Measurements from ENCODE around the gene CSK.
A peak's percentile ranks its signal among the peaks of the same experiment; 100 is the strongest.

The CSK gene

DNA sequence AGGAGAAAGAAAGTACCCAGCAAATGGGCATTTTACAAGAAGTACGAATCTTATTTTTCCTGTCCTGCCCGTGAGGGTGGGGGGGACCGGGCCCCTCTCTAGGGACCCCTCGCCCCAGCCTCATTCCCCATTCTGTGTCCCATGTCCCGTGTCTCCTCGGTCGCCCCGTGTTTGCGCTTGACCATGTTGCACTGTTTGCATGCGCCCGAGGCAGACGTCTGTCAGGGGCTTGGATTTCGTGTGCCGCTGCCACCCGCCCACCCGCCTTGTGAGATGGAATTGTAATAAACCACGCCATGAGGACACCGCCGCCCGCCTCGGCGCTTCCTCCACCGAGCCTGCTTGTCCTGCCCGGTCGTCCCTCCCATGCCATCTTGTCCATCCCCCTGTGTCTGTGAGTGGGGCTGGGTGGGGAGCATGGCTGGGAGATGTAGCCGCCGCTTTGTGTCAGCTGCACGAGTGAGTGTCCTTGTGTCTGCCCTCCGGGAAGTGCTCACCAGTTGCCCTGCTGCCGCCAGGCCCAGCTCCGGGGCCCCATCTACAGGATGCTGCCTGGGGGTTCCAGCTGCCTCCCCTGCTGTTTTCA lies 21.1 kb downstream of the CSK start:
- DNase-seq, result no peak

DNA sequence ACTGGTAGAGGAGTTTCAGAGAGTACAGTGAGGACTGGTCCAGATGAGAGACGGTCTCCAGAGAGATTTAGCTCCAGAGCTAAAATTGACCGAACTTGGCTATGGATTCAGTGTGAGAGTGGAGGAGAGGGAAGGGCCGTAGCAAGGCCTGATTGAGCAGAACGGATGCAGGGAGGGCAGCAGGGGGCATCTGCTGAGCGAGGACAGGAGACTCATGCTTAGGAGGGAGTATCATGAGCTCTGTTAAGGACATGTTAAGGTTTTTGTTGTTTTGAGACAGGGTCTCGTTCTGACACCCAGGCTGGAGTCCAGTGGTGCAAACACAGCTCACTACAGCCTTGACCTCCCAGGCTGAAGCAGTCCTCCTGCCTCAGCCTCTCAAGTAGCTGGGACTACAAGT lies 23.1 kb downstream of the CSK start:
- DNase-seq, result no peak

- DNase-seq, result no peak
These were observed 25.4 kb downstream of the CSK start for GRCh38 chr15:74807282-74807681.

- peak; percentile 30 for DNase-seq
These were observed 26.4 kb downstream of the CSK start for GRCh38 chr15:74808078-74808839.

GRCh38 chr15:74808840-74809229 lies 27.0 kb downstream of the CSK start:
- no peak for DNase-seq

DNA sequence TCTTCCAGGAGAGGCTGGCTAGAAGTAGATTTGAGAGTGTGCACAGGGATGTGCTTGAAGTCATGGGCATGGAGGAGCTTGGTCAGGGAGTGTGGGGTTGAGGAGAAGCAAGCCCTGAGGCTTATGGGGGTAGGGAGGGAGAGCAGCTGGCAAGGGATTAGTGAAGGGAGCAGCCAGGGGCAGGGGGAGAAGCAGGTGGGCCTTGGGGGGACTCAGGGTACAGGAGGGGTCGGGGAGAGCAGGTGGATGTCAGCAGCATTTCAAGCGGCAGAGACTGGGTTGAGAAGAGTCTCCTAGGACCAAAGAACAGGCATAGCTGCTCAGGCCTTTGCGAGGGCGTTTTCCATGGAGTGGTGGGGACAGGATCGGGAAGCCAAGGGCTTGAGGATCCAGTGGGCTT lies 27.4 kb downstream of the CSK start:
- no peak for DNase-seq

DNA sequence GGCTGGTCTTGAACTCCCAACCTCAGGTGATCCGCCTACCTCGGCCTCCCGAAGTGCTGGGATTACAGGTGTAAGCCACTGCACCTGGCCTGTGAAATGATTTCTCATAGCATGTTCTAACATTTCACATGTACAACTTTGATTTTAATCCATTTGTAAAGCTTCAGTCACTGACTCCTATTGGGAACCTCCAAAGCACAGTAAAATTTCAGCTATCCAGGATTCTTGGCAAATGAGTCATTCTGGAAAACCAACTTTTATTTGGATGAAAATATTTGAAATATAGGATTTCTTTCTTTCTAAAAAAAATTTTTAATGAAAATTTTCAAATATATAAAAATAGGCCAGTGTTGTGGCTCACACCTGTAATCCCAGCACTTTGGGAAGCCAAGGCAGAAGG lies 28.1 kb downstream of the CSK start:
- no peak for DNase-seq

GRCh38 chr15:74812533-74812932 lies 30.7 kb downstream of the CSK start, which contains the start of gene LMAN1L:
LMAN1L (plus strand) TSS chr15:74812835; CDS start chr15:74812855, 20 bp downstream.
- DNase-seq, result no peak

- no peak for DNase-seq
These were observed 33.4 kb downstream of the CSK start for GRCh38 chr15:74815121-74815934.

DNA sequence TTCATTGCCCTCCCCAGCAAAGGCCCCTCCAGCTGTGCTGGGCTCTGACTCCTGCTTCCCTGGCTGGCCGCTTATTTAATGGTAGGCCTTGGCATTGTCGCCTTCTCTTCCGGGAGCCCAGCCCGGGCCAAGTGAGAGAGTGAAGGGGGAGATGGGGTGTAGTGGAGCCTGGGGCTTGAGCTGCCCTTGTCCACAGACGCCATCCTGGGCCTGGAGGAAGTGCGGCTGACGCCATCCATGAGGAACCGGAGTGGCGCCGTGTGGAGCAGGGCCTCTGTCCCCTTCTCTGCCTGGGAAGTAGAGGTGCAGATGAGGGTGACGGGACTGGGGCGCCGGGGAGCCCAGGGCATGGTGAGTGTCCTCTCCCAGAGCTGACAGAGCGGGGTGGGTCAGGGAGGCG lies 34.1 kb downstream of the CSK start:
- DNase-seq, result no peak

GRCh38 chr15:74816624-74817369 lies 34.9 kb downstream of the CSK start:
- DNase-seq, result no peak

DNA sequence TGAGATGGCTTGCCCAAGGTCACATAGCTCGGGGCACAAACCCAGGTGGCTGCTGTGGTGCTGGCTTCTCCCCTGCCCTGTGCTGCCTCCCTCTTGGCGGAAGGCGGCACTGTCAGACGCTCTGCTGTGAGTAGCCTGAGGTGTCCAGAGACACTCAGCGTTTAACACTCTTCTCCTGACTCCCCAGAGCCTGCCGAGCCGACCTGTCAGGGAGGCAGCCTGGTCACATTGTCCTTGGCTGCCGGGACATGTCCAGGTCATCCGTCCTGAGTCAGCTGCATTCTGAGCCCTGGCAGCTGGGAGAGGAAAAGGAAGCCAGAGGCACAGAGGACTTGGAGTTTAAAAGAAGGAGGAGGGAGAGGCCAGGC lies 35.5 kb downstream of the CSK start:
- DNase-seq, result peak; percentile 20

- no peak for DNase-seq
These were observed 38.2 kb downstream of the CSK start for GRCh38 chr15:74820056-74820455.

DNA sequence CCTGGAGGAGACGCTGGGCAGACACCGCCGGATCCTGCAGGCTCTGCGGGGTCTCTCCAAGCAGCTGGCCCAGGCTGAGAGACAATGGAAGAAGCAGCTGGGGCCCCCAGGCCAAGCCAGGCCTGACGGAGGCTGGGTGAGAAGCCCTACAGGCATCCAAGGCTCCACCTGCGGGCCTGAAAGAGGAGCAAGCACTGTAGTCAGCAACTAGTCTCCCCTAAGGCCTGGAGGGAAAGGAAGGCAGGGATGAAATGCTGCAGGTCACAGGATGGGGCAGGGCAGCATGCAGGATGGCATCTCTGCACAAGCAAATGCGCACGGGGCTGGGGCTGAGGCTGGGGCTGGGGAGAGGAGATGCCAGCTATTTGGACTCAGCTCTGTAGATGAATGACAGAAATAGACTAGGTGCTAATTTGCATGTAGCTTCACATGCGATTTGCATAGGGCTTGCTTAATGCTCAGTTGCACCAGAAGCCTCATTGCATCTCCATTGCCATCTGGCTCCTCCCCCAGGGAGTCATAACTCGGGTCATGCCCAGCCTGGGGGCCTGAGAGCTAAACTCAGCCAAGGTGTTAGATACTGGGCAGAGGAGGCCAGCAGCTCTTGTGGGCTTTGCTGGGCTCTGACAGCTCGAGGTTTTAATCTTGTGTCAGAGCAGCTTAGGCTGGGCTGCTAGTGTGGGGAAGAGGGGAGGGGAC lies 39.4 kb downstream of the CSK start:
- no peak for DNase-seq

- DNase-seq, result no peak
These were observed 39.9 kb downstream of the CSK start for GRCh38 chr15:74821790-74822158.

DNA sequence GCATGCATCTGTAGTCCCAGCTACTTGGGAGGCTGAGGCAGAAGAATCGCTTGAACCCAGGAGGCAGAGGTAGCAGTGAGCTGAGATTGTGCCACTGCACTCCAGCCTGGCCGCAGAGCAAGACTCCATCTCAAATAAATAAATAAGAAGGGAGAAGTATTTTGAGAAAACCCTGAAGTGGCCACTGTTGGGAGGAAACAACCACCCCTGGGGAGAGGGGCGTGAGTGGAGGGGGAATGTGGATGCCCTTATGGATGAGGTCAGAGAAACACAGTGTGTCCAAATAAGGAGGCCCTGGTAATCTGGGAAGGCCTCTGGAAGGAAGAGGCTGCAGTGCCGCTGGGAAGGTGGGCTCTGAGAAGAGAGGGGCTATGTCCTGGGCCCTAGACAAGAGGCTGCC lies 40.4 kb downstream of the CSK start:
- no peak for DNase-seq

GRCh38 chr15:74823324-74823723 lies 41.4 kb downstream of the CSK start:
- DNase-seq, result no peak

DNA sequence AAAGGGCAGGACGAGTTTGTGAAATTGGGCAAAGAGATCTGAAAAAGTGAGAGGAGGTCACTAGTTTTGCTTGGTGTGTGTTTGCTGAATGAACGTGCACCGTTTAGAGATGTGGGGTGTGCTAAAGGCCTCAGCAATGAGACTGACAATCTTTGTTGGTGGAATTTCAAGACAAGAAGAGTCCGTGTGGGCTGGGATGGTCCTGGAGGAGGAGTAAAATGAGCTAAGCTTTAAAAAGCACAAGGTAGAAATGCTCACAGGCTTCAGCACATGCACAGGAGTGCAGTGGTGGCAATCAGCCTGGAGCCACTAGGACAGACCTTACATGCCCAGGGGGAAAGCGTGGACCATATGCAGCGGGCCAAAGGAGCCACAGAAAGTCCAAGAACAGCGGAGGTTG lies 43.1 kb downstream of the CSK start:
- DNase-seq, result no peak

- no peak for DNase-seq
These were observed 44.0 kb downstream of the CSK start for GRCh38 chr15:74825866-74826265.

DNA sequence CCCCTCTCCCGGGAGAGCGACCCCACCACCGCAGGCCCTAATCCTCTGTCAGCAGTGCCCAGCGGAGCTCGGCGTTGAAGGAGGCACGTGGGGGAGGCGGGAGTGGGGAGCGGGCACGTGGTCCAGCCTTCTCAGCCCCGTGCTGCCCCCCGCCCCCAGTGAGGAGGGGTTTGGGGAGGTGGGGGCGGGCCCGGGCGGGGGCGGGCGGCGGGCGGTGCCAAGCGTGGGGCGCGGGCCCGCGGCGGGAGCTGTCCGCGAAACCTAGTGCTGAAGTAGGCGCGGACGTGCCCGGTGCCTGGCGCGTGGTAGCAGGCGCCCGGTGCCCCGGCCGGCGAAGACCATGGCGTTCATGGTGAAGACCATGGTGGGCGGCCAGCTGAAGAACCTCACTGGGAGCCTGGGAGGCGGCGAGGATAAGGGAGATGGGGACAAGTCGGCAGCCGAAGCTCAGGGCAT lies 44.5 kb downstream of the CSK start, which contains the start of gene CPLX3:
Gene CPLX3, plus strand, starts transcription at position 264 of the 456 bp plus-strand sequence. Its CDS starts 77 bp downstream, at position 341.
- DNase-seq, result no peak

- no peak for DNase-seq
These were observed 45.0 kb downstream of the CSK start for GRCh38 chr15:74826921-74827320.

- no peak for DNase-seq
These were observed 45.7 kb downstream of the CSK start for GRCh38 chr15:74827614-74828013.

Data from HCEC 1CT (cell line).